NT2/D1 (cell line): Measurements from ENCODE around the gene RPS6KA2.

Experiments used
- SUZ12 ChIP-seq: IDR thresholded peaks from 2 replicates; pipeline ENCODE4 v1.6.1; 2011; ENCODE audit not compliant: insufficient read length, insufficient read depth; ENCODE audit errors: extremely low read depth
- YY1 ChIP-seq: IDR thresholded peaks from 2 replicates; pipeline ENCODE4 v1.6.1; 2011; ENCODE audit not compliant: insufficient read length, insufficient read depth
- ZNF274 ChIP-seq: IDR thresholded peaks from 2 replicates; pipeline ENCODE4 v1.6.1; 2011; ENCODE audit warnings: mild to moderate bottlenecking, low read depth, low read length

- no peak for TF ChIP-seq YY1
- TF ChIP-seq ZNF274: no peak
- TF ChIP-seq SUZ12: no peak
These were observed 29.4 kb upstream of the RPS6KA2 start for GRCh38 chr6:166656230-166657151.
